ENCODE measurements around the gene RBCK1. TPM values are rescaled to one million over a fixed set of nuclear protein-coding genes. Genes with fewer than 3 reads are reported as not detected.
A peak's percentile ranks its signal among the peaks of the same experiment; 100 is the strongest.

The RBCK1 gene
- total RNA-seq, 1 donor from 2014 or later: 100 TPM

GRCh38 chr20:378961-379336 lies 29.1 kb upstream of the RBCK1 start:
- no peaks in the 10 kb centered on the region for H3K9me3 Mint-ChIP-seq
- TF ChIP-seq CTCF (IDR thresholded peaks at IDR 0.05): no peak
- intact Hi-C loops (cut with micrococcal nuclease): no loop called here
- ChIA-PET POLR2A (no interaction called here), CTCF (no interaction called here)
- no peaks in the 10 kb centered on the region for H3K27me3 Mint-ChIP-seq
- no peak overlapping the region for H3K4me3 Mint-ChIP-seq
- no peaks in the 10 kb centered on the region for H3K36me3 Mint-ChIP-seq (ENCODE audit: low read depth)
- DNase-seq: no peak
- peaks cover 12% of the 10 kb centered on the region for H3K4me1 Mint-ChIP-seq
- no peak for ATAC-seq (ENCODE audit: low read depth)
- peak overlapping the region; percentile 14 for H3K27ac Mint-ChIP-seq

- ChIA-PET CTCF (no interaction called here), POLR2A (interaction anchor here (0.7 to 1.8 kb wide), 13 partner anchors 9 to 162 kb away, joined by 3 to 9 read pairs (median 5); partner anchors contain the start of genes CSNK2A1, NRSN2, RBCK1 and TBC1D20)
- peaks cover 4% of the 10 kb centered on the region for H3K36me3 Mint-ChIP-seq (ENCODE audit: low read depth)
- peaks cover 12% of the 10 kb centered on the region for H3K4me1 Mint-ChIP-seq
- peak; percentile 49 for ATAC-seq (ENCODE audit: low read depth)
- TF ChIP-seq CTCF (IDR thresholded peaks at IDR 0.05): no peak
- peak overlapping the region; percentile 75 for H3K27ac Mint-ChIP-seq
- peak; percentile 60 for DNase-seq
- no peaks in the 10 kb centered on the region for H3K9me3 Mint-ChIP-seq
- H3K27me3 Mint-ChIP-seq: no peaks in the 10 kb centered on the region
- intact Hi-C loops (cut with micrococcal nuclease): loop anchor here (1.0 to 2.0 kb wide), 5 partner anchors 18 to 162 kb away; partner anchors contain the start of gene CSNK2A1
- H3K4me3 Mint-ChIP-seq: peak overlapping the region; percentile 84
These were observed 27.1 kb upstream of the RBCK1 start for GRCh38 chr20:380763-381580.

GRCh38 chr20:381581-382290 lies 26.4 kb upstream of the RBCK1 start:
- intact Hi-C loops (cut with micrococcal nuclease): loop anchor here (1.0 to 2.0 kb wide), 6 partner anchors 19 to 162 kb away; partner anchors contain the start of genes CSNK2A1 and TBC1D20
- ChIA-PET POLR2A (interaction anchor here (1.2 to 1.6 kb wide), 5 partner anchors 20 to 162 kb away, joined by 4 to 8 read pairs (median 6); partner anchors contain the start of genes CSNK2A1, RBCK1 and TBC1D20), CTCF (interaction anchor here (0.8 to 1.3 kb wide), 2 partner anchors 27 to 100 kb away, joined by 3 read pairs; no protein-coding TSS in a partner anchor)
- no peaks in the 10 kb centered on the region for H3K9me3 Mint-ChIP-seq
- peaks cover 12% of the 10 kb centered on the region for H3K4me1 Mint-ChIP-seq
- no peak for TF ChIP-seq CTCF (IDR thresholded peaks at IDR 0.05)
- H3K36me3 Mint-ChIP-seq (ENCODE audit: low read depth): peaks cover 5% of the 10 kb centered on the region
- H3K27me3 Mint-ChIP-seq: no peaks in the 10 kb centered on the region
- peak; percentile 79 for ATAC-seq (ENCODE audit: low read depth)
- peak; percentile 64 for DNase-seq
- peak overlapping the region; percentile 80 for H3K27ac Mint-ChIP-seq
- H3K4me3 Mint-ChIP-seq: peak overlapping the region; percentile 83

GRCh38 chr20:382291-383115 lies 25.6 kb upstream of the RBCK1 start:
- Mint-ChIP-seq H3K27ac (peak overlapping the region; percentile 80), H3K36me3 (ENCODE audit: low read depth) (peaks cover 5% of the 10 kb centered on the region), H3K9me3 (no peaks in the 10 kb centered on the region), H3K27me3 (no peaks in the 10 kb centered on the region), H3K4me1 (peaks cover 12% of the 10 kb centered on the region), H3K4me3 (peak overlapping the region; percentile 83)
- intact Hi-C loops (cut with micrococcal nuclease): loop anchor here (1.0 kb wide), 1 partner anchor 80 kb away; the partner anchor contains the start of gene TBC1D20
- ATAC-seq (ENCODE audit: low read depth): peak; percentile 6
- ChIA-PET CTCF (interaction anchor here (0.8 to 1.3 kb wide), 2 partner anchors 28 to 99 kb away, joined by 3 read pairs; no protein-coding TSS in a partner anchor), POLR2A (interaction anchor here (1.5 to 1.6 kb wide), 3 partner anchors 21 to 80 kb away, joined by 6 to 8 read pairs (median 6); partner anchors contain the start of genes RBCK1 and TBC1D20)
- TF ChIP-seq CTCF (IDR thresholded peaks at IDR 0.05): no peak
- no peak for DNase-seq

Measured in activated B cell treated with CpG ODN at 0.5 μM for 24 hours (primary cell).